Caco-2 (cell line): Measurements from ENCODE around the gene ZNF273. TPM values are rescaled to one million over a fixed set of nuclear protein-coding genes. Genes with fewer than 3 reads are reported as not detected.
"Not testable (repeated sequence)": the region's sequence is repeated elsewhere in the genome, so short reads cannot be mapped to it uniquely, and the experiment has no call there.

ENCODE experiments used
- BruUV-seq: library from RNA; stranded (reverse); fragments of 400-500 nt; replicated peaks from 2 replicates; lab custom pipeline; 2021; lab: Mats Ljungman, UMichigan
- CTCF ChIA-PET: fragments of 300-600 bp; sonication (Branson Sonifier 250); formaldehyde crosslinking; loops from one replicate; lab custom pipeline; 2022; ENCODE audit warnings: antibody characterized with exemption; lab: Charles Lee
- POLR2A ChIA-PET: fragments of 300-600 bp; sonication (Branson Sonifier 250); formaldehyde crosslinking; loops from one replicate; lab custom pipeline; 2022; ENCODE audit warnings: antibody characterized with exemption; lab: Charles Lee
- DNase-seq, 2 experiments: peaks; one replicate each; pipeline versions ENCODE4 v3.0.0 to v3.0.0-alpha.2; 2020 to 2022
- H3K27me3 ChIP-seq: replicated peaks from 2 replicates; pipeline ENCODE4 v1.6.0; 2011; ENCODE audit warnings: low read length; ENCODE audit not compliant: control insufficient read depth, insufficient read depth
- H3K36me3 ChIP-seq: 2 replicates; pipeline ENCODE4 v1.5.1; 2011; ENCODE audit warnings: low read length; ENCODE audit not compliant: control insufficient read depth, insufficient read depth
- H3K4me1 ChIP-seq: fragments of 250-450 bp; sonication (Bioruptor Pico); 2 replicates; pipeline ENCODE4 v1.5.1; 2020; ENCODE audit warnings: mild to moderate bottlenecking
- H3K4me3 ChIP-seq: 2 replicates; pipeline ENCODE4 v1.5.1; 2011; ENCODE audit warnings: low read depth, mild to moderate bottlenecking, control low read depth, low read length
- H3K9me3 ChIP-seq: fragments of 250-450 bp; sonication (Bioruptor Pico); 2 replicates; pipeline ENCODE4 v1.5.1; 2020; ENCODE audit warnings: mild to moderate bottlenecking, moderate library complexity
- H3K27ac Mint-ChIP-seq: one replicate; pipeline ENCODE4 v1.8.0; 2022; ENCODE audit warnings: mixed read lengths; ENCODE audit not compliant: unreplicated experiment
- H3K27me3 Mint-ChIP-seq: one replicate; pipeline ENCODE4 v1.8.0; 2022; ENCODE audit warnings: mixed read lengths; ENCODE audit not compliant: insufficient read depth, unreplicated experiment
- H3K36me3 Mint-ChIP-seq: one replicate; pipeline ENCODE4 v1.8.0; 2022; ENCODE audit warnings: mild to moderate bottlenecking, mixed read lengths; ENCODE audit not compliant: insufficient read depth, unreplicated experiment
- H3K4me1 Mint-ChIP-seq: one replicate; pipeline ENCODE4 v1.8.0; 2022; ENCODE audit warnings: low read depth, mixed read lengths; ENCODE audit not compliant: unreplicated experiment
- H3K4me3 Mint-ChIP-seq: one replicate; pipeline ENCODE4 v1.8.0; 2022; ENCODE audit warnings: mild to moderate bottlenecking, moderate library complexity, mixed read lengths; ENCODE audit not compliant: unreplicated experiment
- H3K9me3 Mint-ChIP-seq: one replicate; pipeline ENCODE4 v1.8.0; 2022; ENCODE audit warnings: mixed read lengths; ENCODE audit not compliant: unreplicated experiment
- CTCF ChIP-seq, 2 experiments: fragments of 200-600 bp in 1 of 2; IDR thresholded peaks; 1 replicate in 1 of 2; 2 replicates in 1 of 2; pipeline versions ENCODE4 v1.5.1 to v1.8.0; 2011 to 2022; ENCODE audit warnings: antibody characterized with exemption in 1 of 2, control low read depth in 1 of 2, inconsistent platforms in 1 of 2, low read depth in 1 of 2, low read length in 1 of 2, mild to moderate bottlenecking in 1 of 2, moderate library complexity in 1 of 2; ENCODE audit not compliant: insufficient read depth in 1 of 2, severe bottlenecking in 1 of 2, unreplicated experiment in 1 of 2
- intact Hi-C: fragments of 100-400 bp; cut with micrococcal nuclease; formaldehyde crosslinking; loops from one replicate; pipeline ENCODE4 v1.10.0; 2022; ENCODE audit not compliant: unreplicated experiment
- total RNA-seq: library from RNA; stranded (reverse); gene quantifications from 2 replicates; pipeline ENCODE4 v1.2.3, GENCODE V29; 2022

ZNF273 gene
- total RNA-seq, 1 experiment from 2014 or later, result 10.1 TPM

DNA sequence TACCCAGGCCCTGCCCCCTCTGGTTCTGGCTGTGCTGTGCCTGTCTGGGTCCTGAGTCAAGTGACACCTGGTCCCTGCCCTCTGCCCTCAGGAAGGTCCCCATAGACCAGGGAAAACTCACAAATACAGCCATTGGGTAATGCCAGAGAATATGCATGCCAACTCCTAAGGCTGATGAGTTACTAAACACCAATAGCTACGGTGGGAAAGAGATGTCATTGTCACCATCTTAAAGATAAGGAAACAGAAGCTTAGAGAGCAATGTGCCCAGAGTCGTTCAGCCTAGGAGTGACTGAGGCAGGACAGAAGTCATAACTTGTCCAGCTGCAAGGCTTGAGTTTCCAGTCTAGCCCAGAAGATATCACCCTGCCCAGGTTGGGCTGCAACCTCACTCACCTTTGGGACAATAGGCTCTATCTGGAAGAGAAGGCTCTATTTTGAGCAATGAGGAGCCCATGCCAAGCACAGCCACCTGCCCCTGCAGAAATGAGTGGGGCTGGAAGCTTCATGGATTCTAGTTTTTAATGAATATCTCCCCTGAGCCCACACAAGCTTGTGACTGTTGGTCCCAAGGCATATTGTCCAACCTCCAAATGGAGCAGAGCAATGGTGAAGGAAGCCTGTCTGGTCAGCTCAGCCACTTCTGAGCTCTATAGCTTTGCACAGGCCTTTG lies 42.6 kb downstream of the ZNF273 start:
- H3K4me1 ChIP-seq, result no peaks in the 10 kb centered on the region
- DNase-seq, result no peak
- peaks cover 17% of the 10 kb centered on the region for H3K9me3 Mint-ChIP-seq
- no peaks in the 10 kb centered on the region for H3K9me3 ChIP-seq
- no TSS peak for BruUV-seq
- no peaks in the 10 kb centered on the region for H3K27me3 Mint-ChIP-seq
- H3K27ac Mint-ChIP-seq, result no peak overlapping the region
- H3K4me3 ChIP-seq, result no peak overlapping the region
- H3K36me3 Mint-ChIP-seq, result no peaks in the 10 kb centered on the region
- H3K4me3 Mint-ChIP-seq, result no peak overlapping the region
- H3K27me3 ChIP-seq, result no peaks in the 10 kb centered on the region
- no peaks in the 10 kb centered on the region for H3K36me3 ChIP-seq
- no peaks in the 10 kb centered on the region for H3K4me1 Mint-ChIP-seq
- ChIA-PET POLR2A (no interaction called here), CTCF (no interaction called here)
- intact Hi-C loops, result no loop called here
- no peak for TF ChIP-seq CTCF (IDR thresholded peaks at IDR 0.05; ENCODE audit: insufficient read depth in 1 of 2, low read depth in 1 of 2, low read length in 1 of 2, severe bottlenecking in 1 of 2, unreplicated experiment in 1 of 2)

DNA sequence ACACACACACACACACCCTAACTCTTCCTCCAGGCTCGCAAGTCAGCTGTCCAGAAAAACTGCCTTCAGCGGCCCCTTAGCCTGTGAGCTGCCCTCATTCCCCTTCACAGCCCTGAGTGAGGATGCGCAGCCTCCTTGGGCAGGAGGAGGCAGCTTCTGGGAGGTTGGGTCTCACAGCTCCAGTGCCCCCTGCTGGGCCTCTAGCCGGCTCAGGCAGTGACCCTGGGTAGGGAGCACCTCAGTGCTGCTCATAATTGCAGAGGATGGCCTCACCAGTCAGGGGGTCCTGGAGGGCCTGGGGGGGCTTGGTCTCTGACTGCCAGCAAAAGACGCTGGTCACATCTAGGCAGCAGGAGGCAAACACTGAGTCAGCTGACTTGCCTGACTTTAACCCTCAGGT lies 43.7 kb downstream of the ZNF273 start:
- H3K27me3 Mint-ChIP-seq, result no peaks in the 10 kb centered on the region
- H3K9me3 Mint-ChIP-seq, result peaks cover 17% of the 10 kb centered on the region
- H3K4me1 ChIP-seq, result no peaks in the 10 kb centered on the region
- H3K4me3 ChIP-seq, result no peak overlapping the region
- POLR2A ChIA-PET, result no interaction called here
- no TSS peak for BruUV-seq
- intact Hi-C loops, result no loop called here
- CTCF ChIA-PET, result interaction anchor here (0.5 kb wide), 1 partner anchor 400 kb away, joined by 3 read pairs; no protein-coding TSS in a partner anchor
- H3K4me3 Mint-ChIP-seq, result no peak overlapping the region
- H3K36me3 Mint-ChIP-seq, result no peaks in the 10 kb centered on the region
- no peaks in the 10 kb centered on the region for H3K9me3 ChIP-seq
- no peaks in the 10 kb centered on the region for H3K36me3 ChIP-seq
- TF ChIP-seq CTCF (IDR thresholded peaks at IDR 0.05; ENCODE audit: insufficient read depth in 1 of 2, low read depth in 1 of 2, low read length in 1 of 2, severe bottlenecking in 1 of 2, unreplicated experiment in 1 of 2), result no peak
- H3K27me3 ChIP-seq, result no peaks in the 10 kb centered on the region
- no peak overlapping the region for H3K27ac Mint-ChIP-seq
- H3K4me1 Mint-ChIP-seq, result no peaks in the 10 kb centered on the region
- DNase-seq, result no peak

- Histone ChIP-seq H3K9me3 (no peaks in the 10 kb centered on the region), H3K4me1 (no peaks in the 10 kb centered on the region), H3K4me3 (no peak overlapping the region), H3K27me3 (no peaks in the 10 kb centered on the region), H3K36me3 (no peaks in the 10 kb centered on the region)
- no peaks in the 10 kb centered on the region for H3K27me3 Mint-ChIP-seq
- TF ChIP-seq CTCF (IDR thresholded peaks at IDR 0.05; ENCODE audit: insufficient read depth in 1 of 2, low read depth in 1 of 2, low read length in 1 of 2, severe bottlenecking in 1 of 2, unreplicated experiment in 1 of 2), result no peak
- POLR2A ChIA-PET, result no interaction called here
- H3K4me3 Mint-ChIP-seq, result no peak overlapping the region
- no peaks in the 10 kb centered on the region for H3K4me1 Mint-ChIP-seq
- no peak overlapping the region for H3K27ac Mint-ChIP-seq
- CTCF ChIA-PET, result no interaction called here
- no TSS peak for BruUV-seq
- no peaks in the 10 kb centered on the region for H3K36me3 Mint-ChIP-seq
- DNase-seq, result no peak
- H3K9me3 Mint-ChIP-seq, result peaks cover 17% of the 10 kb centered on the region
- intact Hi-C loops, result no loop called here
Measured at GRCh38 chr7:64947252-64948000, 44.4 kb downstream of the ZNF273 start.

GRCh38 chr7:64948774-64949173 lies 45.7 kb downstream of the ZNF273 start:
- H3K4me1 ChIP-seq, H3K36me3 ChIP-seq, H3K27ac Mint-ChIP-seq, BruUV-seq, intact Hi-C loops, DNase-seq, H3K27me3 ChIP-seq, POLR2A ChIA-PET, H3K4me1 Mint-ChIP-seq, H3K4me3 ChIP-seq, H3K9me3 ChIP-seq, H3K27me3 Mint-ChIP-seq, H3K4me3 Mint-ChIP-seq, H3K36me3 Mint-ChIP-seq, CTCF ChIA-PET: not testable (repeated sequence)
- H3K9me3 Mint-ChIP-seq, result peaks cover 17% of the 10 kb centered on the region
